Lung microvascular endothelial cell (primary cell): ENCODE results near the gene NRCAM. TPM values are rescaled to one million over a fixed set of nuclear protein-coding genes. Genes with fewer than 3 reads are reported as not detected.

Experiments
- DNase-seq, 2 donors: peaks; one replicate each; pipeline versions ENCODE4 v3.0.0 to v3.0.0-alpha.2; 2010; ENCODE audit warnings: low read depth in 2 of 2
- total RNA-seq: library from RNA; depleted of rRNA; stranded (reverse); fragments of >200 nt; gene quantifications from 2 replicates; pipeline ENCODE4 v1.2.1, GENCODE V29; 2014

Gene NRCAM
- total RNA-seq, 1 donor from 2014 or later: 1.2 TPM

DNA sequence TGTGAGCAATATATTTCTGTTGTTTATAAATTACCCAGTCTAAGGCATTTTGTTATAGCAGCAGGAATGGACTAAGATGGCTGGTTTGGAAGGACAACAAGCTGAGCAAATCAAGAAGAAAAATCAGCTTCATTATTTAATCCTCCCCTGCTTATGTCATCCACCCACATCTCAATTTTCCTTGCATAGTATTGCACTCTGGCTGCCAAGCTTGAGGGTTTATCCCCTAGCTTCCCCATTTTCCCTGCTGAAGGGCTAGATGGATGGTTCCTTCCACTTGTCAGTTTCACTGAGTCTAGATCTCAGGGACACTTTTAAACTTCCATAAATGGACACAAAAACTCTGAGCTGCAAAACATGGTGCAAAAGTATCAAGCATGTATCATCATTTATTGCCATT lies 250.9 kb downstream of the NRCAM start:
- no peak for DNase-seq

DNA sequence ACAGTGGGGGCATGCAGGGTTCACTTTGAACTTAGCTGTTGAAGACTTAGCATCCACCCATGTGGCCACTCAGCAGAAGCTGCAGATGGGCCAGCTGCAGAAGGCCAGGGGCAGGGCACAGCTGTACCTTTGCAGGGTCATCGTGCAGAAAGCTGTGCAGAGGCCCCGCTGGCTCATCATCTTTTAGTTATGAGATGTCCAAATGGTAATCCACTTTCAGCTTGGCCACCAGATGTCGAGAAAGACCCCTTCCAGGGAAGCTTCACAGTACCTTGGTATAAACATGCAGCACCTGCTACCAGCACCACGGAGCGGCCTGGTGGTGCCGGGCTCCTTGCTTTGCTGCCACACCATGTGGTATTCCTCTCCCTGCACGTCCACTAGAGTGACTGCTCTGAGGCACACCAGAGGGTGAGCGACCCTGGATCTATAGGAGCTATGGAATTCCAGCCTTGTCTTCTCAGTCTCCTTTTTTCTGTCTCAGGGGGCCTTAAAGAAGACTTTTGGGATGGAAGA lies 251.9 kb downstream of the NRCAM start:
- no peak for DNase-seq

DNA sequence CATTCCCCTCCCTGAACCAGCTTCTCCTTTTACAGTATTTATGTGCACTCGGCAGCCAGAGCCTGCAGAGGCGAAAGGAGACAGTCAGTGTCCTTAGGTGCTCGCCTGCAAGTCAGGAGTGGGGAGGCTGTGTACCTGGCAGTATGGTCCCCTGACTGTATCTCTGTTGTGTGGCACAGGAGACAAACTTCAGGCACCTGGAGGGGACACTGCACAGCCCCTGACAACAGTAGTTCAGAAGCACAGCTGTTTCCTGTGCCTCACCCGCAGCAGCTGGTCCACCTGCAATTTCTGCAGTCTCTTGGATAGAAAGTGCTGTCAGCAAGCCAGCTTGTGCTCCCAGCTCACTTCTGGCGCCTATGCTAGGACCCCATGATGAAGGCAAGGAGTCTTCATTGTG lies 252.7 kb downstream of the NRCAM start:
- DNase-seq: peak in 1 of 2 donors; percentile 22

DNA sequence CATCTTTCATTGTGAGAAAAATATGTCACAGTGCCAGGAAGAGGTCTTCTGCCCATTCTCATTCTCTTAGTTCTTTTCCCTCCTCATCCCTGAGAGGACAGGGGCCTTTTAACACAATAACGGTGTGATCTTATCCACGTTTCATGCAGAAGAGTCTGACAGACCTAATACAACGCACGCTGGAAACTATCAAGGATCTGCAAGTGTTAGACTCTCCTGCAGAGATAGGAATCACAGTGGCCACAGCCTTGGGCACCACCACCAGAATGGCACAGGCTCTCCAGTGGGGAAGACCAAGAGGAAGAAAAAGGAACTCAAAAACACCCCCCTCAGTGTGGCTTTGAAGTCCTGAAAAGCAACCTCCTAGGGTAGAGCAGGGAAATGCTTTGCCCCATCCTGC lies 253.5 kb downstream of the NRCAM start:
- DNase-seq: no peak

DNA sequence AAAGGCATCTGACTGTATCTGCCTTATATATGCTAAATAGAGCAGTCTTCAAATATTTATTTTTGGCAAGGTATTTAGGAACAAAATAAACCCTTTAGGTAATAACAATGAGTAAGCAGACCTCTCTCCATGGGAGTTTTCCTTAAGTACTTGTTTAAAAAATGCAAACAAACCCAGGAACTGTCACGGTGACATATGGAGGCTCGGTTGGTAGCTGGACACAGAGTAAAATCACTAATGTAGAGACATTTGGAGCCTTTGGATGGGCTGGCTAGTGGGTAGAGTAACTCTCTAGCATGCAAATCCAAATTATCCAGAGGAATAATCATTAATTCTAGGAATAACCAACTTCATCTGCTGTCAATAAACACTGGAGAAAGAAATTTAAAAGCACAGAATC lies 254.5 kb downstream of the NRCAM start:
- DNase-seq: no peak

DNA sequence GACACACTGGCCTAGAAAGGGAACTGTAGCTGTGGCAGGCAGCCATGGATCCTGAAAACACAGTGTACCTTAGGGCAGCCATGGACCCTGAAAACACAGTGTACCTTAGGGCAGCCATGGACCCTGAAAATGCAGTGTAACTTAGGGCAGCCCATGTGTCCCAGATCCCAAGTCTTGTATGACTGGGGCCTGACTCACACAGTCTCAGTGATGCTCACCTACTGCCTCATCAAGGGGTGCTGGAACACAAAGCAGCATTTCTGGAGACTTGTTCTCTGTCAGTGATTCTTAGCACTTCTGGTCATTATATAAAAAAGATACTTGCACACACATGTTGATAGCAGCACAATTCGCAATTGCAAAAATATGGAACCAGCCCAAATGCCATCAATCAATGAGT lies 255.9 kb downstream of the NRCAM start:
- no peak for DNase-seq

DNA sequence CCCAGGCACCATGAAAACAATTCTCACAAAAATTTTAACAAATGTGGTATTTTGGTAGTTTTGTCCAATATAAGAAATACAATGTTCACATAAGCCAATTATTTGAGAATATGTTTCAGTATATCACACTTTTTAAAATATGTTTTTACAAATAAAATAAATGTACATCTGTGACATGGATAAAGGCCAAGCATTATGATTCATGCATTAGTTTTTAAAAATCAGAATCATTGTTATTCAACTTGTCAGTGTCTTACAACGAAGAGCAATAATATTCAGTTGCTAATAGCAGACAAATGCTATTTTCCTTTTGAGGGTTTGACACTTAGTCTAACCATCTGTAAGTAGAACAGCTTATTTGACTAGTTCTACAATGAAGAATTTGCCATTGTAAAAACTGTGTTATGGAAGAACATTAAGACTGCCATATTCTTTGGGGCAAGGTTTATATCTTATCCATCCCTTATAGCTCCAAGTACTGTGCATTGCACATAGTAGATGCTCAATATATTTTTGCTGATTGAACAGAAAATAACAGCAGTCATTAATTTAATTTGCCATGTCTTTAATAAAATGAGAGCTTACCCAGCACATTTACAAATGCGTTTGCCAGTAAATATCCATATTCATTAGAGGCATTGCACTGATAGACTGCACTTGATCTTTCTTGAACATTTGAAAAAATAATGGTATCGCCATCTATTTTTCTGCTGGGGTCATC lies 258.7 kb downstream of the NRCAM start:
- DNase-seq: peak; percentile 24 to 40

DNA sequence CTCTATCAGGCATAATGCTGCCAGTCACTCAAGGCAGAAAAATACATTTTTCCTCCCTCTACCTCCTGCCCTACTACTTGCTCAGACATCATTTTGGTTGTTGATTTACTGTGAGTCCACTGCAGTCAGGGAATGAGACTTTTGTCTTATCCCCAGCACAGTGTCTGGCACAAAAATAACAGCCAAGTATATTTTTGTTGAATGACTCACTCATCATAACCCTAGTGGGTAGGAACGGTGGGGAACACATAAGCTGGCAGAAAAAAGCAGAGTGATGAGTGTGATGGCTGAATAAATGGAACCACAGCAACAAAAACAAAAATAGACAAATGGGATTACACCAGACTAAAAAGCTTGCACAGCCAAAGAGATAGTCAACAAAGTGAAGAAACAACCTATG lies 260.2 kb downstream of the NRCAM start:
- peak in 1 of 2 donors; percentile 42 for DNase-seq

DNA sequence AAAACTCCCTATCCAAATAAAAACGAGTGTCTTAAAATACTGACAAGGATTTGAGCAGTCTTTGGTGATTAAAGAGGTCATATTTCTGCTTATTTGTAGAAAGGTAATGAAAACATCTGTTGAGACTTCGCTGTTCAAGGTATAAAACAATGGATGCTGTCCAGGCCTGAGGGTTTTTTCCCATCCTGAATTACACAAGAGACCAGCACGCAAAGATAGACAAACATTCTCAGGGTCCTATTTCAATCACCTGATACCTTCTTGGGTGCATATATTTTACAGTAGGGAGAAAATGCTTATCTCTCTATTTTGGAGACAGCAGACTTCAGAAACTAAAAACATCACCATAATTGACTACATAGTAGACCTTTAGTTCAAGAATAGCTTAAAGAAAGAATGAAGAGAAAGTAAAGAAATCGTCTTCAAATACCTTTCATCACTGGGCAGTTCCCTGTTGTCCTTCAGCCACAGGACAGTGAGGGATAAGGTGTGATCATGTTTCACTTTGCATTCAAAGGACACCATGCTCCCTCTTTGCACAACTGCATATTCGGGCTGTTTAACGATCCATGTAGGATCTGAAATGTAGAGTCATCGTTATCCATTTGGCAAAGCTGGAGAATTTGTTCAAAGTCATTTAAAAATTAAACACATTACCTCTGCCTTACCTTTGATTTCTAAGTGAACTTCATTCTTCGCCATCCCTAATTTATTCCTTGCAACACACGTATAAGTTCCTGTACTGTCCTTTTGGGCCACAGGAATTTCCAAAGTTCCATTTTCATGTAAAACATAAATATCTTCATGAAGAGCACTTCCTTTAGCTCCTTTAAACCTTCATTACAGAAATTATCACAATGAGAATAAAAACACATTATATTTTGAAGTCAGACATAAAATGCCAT lies 262.4 kb downstream of the NRCAM start:
- no peak for DNase-seq

DNA sequence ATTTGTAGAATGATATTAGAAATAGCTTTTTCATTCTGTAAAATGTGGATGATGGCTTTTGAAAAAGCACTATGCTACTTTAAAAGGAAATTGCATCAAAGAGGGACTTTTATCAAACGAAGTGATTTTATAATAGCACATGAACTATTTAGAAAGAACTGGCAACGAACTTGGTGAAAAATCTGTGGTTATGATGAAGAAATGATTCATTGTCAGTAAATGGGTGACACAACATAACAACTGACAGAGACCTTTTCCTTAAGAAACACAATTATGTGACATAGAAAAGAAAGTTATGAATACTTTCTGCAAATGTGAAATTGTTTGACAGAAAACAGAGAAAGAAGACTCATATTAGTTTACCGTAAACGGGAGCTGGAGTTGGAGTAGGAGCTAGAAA lies 265.3 kb downstream of the NRCAM start:
- DNase-seq: no peak

DNA sequence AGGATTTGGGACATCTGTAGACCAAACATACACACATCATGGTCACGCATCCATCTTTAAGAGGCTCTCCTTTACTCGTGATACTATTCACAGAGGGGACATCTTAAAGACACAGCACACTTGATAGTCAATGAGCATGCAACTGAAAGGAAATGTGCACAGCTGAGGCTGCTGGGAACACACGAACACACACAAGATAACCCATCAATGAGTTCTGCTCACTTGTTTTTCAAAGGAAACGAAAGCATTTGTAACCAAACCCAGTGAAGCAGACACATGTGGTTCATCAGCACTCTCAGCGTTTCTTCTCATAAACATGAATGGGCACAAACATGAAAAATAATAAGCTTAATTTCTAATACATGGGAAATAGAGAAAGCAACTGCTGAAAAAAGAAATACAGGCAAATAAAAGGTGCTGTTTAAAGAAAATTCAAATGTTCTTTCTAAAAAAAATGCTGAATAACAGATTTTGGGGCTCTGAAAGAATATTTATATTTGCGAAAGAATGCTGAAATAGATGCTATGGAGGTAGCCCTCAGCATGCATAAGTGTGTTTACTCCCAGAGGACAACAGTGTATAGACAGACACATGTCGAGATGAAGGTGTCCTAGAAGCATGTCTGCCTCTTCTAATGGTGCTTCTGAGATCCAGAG lies 266.4 kb downstream of the NRCAM start:
- DNase-seq: no peak

DNA sequence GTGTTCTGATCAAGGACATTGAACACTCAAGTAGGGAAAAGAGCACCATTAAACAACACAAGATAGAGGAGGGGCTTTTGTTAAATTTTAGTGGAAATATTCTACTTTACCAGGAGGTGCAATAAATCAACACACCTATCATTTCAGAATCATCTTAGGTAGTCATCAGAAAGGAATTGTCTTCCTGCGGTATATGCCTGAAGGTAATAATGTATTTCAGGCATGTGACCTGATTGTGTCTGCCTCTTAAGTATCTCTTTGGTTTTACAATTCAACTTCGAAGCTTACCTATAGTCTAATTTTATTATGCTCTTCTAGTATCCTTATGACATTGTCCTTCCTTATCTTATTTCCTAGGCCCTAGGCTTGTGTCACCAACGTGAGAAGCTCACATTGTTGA lies 267.5 kb downstream of the NRCAM start:
- no peak for DNase-seq

DNA sequence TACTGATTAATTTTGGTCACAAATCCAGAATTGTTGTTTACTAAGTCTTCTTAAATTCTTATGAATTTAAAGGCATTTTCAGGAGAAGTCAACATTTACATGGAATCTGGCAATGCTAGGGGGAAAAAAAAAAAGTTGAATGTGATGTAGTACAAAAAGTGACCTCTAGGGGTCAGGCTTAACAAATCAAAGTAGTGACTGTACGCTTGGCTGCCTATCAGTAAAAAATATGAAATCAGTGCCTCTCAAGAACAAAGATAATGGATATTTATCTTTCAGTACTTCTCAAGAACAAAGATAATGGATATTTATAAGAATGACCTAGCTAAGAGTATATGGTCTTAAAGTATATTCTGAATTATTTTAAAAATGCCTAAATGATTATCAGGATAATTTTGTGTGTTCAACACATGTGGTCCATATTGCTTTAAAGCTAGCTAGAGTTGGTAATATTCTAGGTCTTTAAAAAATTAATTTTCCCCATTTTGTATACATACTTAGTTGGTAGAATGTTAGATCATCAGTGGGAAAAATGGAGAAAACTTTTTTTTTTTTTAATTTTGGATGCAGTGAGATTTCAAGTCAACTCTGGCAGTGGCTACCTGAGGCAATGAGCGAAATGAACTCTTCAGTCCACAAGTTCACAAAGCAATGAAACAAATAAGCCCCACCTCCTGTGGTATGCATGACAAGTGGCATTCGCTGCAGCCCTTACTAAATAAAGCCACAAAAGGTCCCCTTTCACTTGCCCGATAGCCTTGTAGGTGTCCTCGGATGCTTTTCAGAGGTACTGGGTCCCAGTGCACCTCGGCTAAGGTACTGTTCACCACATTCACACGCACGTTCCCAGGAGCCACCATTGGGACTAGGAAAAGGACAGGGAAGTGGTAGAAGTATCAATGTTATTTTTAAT lies 274.9 kb downstream of the NRCAM start:
- peak; percentile 71 to 79 for DNase-seq

DNA sequence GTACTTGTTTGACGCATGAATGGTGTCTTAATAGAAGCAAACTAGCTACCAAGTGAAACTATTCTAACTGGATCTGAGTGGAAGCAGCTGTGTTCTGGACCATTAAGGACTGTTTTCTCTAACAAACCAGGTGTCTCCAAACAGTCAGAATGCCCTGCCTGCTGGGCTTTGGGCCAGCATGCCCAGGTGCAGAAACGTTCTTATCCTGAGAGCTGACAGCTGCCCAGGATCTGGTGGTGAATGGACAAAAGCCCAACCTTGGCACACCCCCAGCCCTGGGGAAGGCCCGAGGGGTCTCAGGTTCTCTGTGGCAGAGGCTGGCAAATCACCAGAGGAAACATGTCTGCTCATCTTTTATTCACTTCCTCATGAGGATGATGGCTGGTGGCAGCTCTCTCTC lies 277.8 kb downstream of the NRCAM start:
- peak in 1 of 2 donors; percentile 18 for DNase-seq

DNA sequence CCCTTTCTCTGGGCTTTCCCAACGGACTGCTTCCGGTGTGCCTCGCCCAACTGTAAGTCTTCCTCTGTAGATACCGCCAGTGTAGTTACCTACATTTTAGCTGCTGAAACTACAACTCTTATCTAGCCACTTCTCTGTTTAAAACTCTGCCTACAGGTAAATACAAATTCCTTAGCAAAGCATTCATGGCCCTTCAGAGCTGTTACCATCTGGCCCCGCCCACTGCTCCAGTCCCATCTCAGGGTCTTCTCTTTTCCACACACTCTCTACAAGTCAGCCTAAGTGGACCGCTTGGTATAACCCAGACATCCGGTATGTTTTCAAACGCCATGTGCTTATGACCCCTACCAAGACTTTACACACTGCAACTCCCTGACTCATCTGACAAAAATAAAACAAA lies 285.1 kb downstream of the NRCAM start:
- DNase-seq: no peak

DNA sequence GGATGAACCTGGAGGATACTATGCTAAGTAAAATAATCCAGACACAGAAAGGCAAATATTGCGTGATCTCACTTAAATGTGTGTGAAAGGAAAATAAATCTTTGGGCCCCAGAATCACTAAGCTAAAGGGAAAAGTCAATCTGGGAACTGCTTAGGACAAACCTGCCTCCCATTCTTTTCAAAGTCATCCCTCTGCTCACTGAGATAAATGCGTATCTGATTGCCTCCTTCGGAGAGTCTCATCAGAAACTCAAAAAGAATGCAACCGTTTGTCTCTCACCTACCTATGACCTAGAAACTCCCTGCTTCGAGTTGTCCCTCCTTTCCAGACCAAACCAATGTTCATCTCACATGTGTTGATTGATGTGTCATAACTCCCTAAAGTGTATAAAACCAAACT lies 286.0 kb downstream of the NRCAM start:
- no peak for DNase-seq

DNA sequence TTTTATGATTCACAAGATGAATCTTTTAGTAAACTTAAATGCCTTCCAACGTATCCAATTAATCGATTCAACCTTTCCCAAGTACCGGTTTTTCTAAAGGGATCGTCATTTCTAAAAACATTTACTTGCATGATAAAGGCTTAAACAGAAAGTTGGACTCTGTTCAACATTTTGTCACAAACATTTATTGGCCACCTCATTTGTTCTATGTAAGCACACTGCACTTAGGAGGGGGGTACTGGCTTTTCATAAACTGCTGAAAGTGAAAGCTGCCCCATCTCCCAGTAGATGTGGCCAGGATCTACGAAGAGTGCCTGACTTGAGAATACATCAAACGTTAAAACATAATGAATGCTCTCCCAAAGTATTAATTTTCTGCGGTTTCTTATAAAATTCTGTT lies 288.8 kb downstream of the NRCAM start:
- DNase-seq: peak; percentile 47 to 64

DNA sequence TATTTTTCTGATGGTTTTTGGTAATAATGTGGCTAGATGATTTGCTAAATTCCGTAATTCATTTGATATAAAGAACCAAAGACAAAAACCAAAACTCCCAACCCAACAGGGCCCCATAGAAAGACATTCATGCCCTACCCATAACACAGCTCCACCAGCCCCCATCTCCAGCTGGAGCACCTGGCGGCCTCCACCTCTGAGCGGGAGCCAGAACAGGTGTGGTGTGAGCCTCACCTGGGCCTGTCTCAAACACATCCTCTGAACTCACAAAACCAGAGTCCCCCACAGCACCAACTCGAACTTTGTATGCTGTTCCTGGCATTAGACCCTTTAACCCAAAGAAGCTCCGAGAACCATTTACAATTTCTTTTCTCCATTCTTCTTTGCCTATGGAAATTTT lies 289.5 kb downstream of the NRCAM start:
- DNase-seq: no peak

DNA sequence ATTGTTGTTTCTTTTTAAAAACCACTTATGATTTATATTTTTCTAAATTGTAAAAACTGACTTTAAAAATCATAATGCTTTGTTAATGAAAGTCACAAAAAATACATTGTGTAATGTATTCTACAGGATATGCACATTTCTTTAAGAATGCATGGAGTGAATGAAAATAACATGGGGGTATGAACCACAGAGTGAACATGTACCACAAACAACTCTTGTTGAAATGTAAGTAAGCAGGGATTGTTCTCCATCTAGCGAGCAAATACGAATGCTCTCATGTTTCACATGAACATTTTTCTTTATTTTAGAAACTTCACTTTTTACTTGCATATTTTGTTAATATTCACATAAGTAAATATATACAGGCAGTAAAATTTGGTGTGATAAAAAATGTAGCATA lies 290.5 kb downstream of the NRCAM start:
- DNase-seq: no peak

DNA sequence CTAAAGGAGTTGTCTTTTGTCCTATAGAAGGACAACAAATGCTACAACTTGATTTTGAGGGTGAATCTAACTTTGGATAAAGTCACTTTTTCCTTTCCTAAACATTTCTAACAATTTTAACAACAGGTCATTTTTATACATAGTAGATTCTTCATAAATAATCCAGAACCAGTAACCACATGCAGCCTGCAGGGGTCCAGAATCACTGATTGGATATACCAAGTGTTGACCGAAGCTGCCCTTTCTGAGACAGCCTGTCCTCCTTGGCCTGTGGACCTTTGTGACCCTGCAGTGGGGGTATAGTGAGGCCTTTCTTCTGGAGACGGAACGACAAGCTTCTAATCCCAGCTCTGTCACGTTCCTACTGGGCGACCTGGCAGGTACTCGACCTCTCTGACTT lies 291.3 kb downstream of the NRCAM start:
- DNase-seq: no peak

DNA sequence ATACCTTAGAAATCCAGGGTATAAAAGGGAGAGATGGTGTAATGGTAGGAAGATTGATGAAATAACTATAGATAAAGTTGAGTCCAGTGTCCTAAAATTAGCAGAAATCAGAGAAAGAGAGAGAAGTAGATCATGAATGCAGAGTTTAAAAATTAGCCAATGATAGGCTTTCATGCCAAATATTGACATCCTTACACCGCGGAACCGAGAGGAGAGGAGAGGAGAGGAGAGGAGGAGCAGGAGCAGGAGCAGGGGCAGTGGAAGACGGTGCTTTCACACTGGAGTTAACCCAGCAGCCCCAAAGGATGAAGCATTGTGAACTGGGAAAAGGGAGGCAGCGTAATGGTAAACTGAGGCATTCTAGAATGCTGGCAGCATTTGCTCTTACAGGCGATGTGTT lies 291.9 kb downstream of the NRCAM start:
- no peak for DNase-seq
